Skeletal muscle satellite cell (primary cell): Measurements from ENCODE around the gene C19orf67.
A peak's percentile ranks its signal among the peaks of the same experiment; 100 is the strongest.

Experiments
- H3K27me3 ChIP-seq: 2 replicates; pipeline ENCODE4 v1.7.0; 2013; ENCODE audit warnings: low read length; ENCODE audit not compliant: control insufficient read depth, insufficient read depth
- H3K36me3 ChIP-seq: 2 replicates; pipeline ENCODE4 v1.7.0; 2013; ENCODE audit warnings: mild to moderate bottlenecking, control low read depth, low read length; ENCODE audit not compliant: insufficient read depth
- H3K4me1 ChIP-seq: 2 replicates; pipeline ENCODE4 v1.7.0; 2013; ENCODE audit warnings: low read length; ENCODE audit not compliant: control insufficient read depth, insufficient read depth
- H3K4me2 ChIP-seq: 2 replicates; pipeline ENCODE4 v1.7.0; 2013; ENCODE audit warnings: mild to moderate bottlenecking, low read length
- H3K4me3 ChIP-seq: 2 replicates; pipeline ENCODE4 v1.7.0; 2013; ENCODE audit warnings: low read length
- H3K9ac ChIP-seq: 2 replicates; pipeline ENCODE4 v1.7.0; 2013; ENCODE audit warnings: mild to moderate bottlenecking, low read depth, low read length, moderate library complexity
- H3K9me3 ChIP-seq: replicated peaks from 2 replicates; pipeline ENCODE4 v1.7.0; 2013; ENCODE audit warnings: mild to moderate bottlenecking, control low read depth, low read length

C19orf67 gene

GRCh38 chr19:14091081-14091812, 5.7 kb upstream of the C19orf67 start:
- Histone ChIP-seq H3K36me3 (peaks cover 17% of the 10 kb centered on the region), H3K9ac (peak overlapping the region; percentile 90), H3K9me3 (peaks cover 9% of the 10 kb centered on the region), H3K27me3 (no peaks in the 10 kb centered on the region), H3K4me3 (peak overlapping the region; percentile 95), H3K4me2 (peak overlapping the region; percentile 100), H3K4me1 (peaks cover 14% of the 10 kb centered on the region)

- Histone ChIP-seq H3K4me3 (peak within 1 kb of the TSS; percentile 95), H3K9me3 (peaks cover 9% of the 10 kb centered on the region), H3K27me3 (no peaks in the 10 kb centered on the region), H3K4me2 (peak within 1 kb of the TSS; percentile 100), H3K36me3 (peaks cover 17% of the 10 kb centered on the region), H3K9ac (peak within 1 kb of the TSS; percentile 90), H3K4me1 (peaks cover 14% of the 10 kb centered on the region)
Observed at GRCh38 chr19:14090509-14091080, 5.0 kb upstream of the C19orf67 start, which contains the start of gene SAMD1. Gene SAMD1, minus strand, starts transcription at chr19:14090751.

GRCh38 chr19:14089662-14090508, 4.3 kb upstream of the C19orf67 start:
- Histone ChIP-seq H3K4me1 (peaks cover 14% of the 10 kb centered on the region), H3K36me3 (peaks cover 17% of the 10 kb centered on the region), H3K9me3 (peaks cover 9% of the 10 kb centered on the region), H3K27me3 (no peaks in the 10 kb centered on the region), H3K4me3 (peak overlapping the region; percentile 72), H3K4me2 (peak overlapping the region; percentile 87), H3K9ac (peak overlapping the region; percentile 50)

- Histone ChIP-seq H3K27me3 (no peaks in the 10 kb centered on the region), H3K4me2 (peak overlapping the region; percentile 87), H3K4me3 (peak overlapping the region; percentile 72), H3K4me1 (peaks cover 14% of the 10 kb centered on the region), H3K36me3 (peaks cover 17% of the 10 kb centered on the region), H3K9me3 (peaks cover 9% of the 10 kb centered on the region), H3K9ac (peak overlapping the region; percentile 45)
Observed at GRCh38 chr19:14089412-14089661, 3.8 kb upstream of the C19orf67 start.

- peaks cover 17% of the 10 kb centered on the region for H3K36me3 ChIP-seq
- H3K4me3 ChIP-seq = peak overlapping the region; percentile 72
- peak overlapping the region; percentile 87 for H3K4me2 ChIP-seq
- H3K9ac ChIP-seq = peak overlapping the region; percentile 45
- peaks cover 9% of the 10 kb centered on the region for H3K9me3 ChIP-seq
- no peaks in the 10 kb centered on the region for H3K27me3 ChIP-seq
- H3K4me1 ChIP-seq = peaks cover 14% of the 10 kb centered on the region
Observed at GRCh38 chr19:14088634-14089411, 3.2 kb upstream of the C19orf67 start.

GRCh38 chr19:14086098-14086497, 515 bp upstream of the C19orf67 start:
- no peaks in the 10 kb centered on the region for H3K9me3 ChIP-seq
- no peak overlapping the region for H3K4me2 ChIP-seq
- no peaks in the 10 kb centered on the region for H3K27me3 ChIP-seq
- H3K36me3 ChIP-seq = peaks cover 14% of the 10 kb centered on the region
- H3K4me1 ChIP-seq = peaks cover 11% of the 10 kb centered on the region
- no peak overlapping the region for H3K9ac ChIP-seq
- H3K4me3 ChIP-seq = no peak overlapping the region

GRCh38 chr19:14082675-14082960, 3.0 kb downstream of the C19orf67 start:
- H3K9me3 ChIP-seq = no peaks in the 10 kb centered on the region
- H3K4me3 ChIP-seq = peak overlapping the region; percentile 86
- H3K27me3 ChIP-seq = no peaks in the 10 kb centered on the region
- H3K4me2 ChIP-seq = peak overlapping the region; percentile 99
- H3K9ac ChIP-seq = peak overlapping the region; percentile 88
- H3K4me1 ChIP-seq = peaks cover 11% of the 10 kb centered on the region
- peaks cover 3% of the 10 kb centered on the region for H3K36me3 ChIP-seq

- Histone ChIP-seq H3K9me3 (no peaks in the 10 kb centered on the region), H3K4me2 (peak overlapping the region; percentile 99)
Observed at GRCh38 chr19:14081797-14082674, 3.5 kb downstream of the C19orf67 start.

GRCh38 chr19:14080887-14081796, 4.4 kb downstream of the C19orf67 start:
- Histone ChIP-seq H3K9ac (peak overlapping the region; percentile 88), H3K9me3 (no peaks in the 10 kb centered on the region), H3K4me3 (peak overlapping the region; percentile 86)

More at GRCh38 chr19:14081797-14082674, 3.5 kb downstream of the C19orf67 start:
- Histone ChIP-seq H3K4me3 (peak overlapping the region; percentile 86), H3K4me1 (peaks cover 11% of the 10 kb centered on the region), H3K36me3 (peaks cover 3% of the 10 kb centered on the region), H3K9ac (peak overlapping the region; percentile 88), H3K27me3 (no peaks in the 10 kb centered on the region)

GRCh38 chr19:14078411-14078810, 7.2 kb downstream of the C19orf67 start:
- no peaks in the 10 kb centered on the region for H3K36me3 ChIP-seq
- no peak overlapping the region for H3K4me2 ChIP-seq
- peaks cover 26% of the 10 kb centered on the region for H3K4me1 ChIP-seq
- no peaks in the 10 kb centered on the region for H3K9me3 ChIP-seq
- H3K27me3 ChIP-seq = no peaks in the 10 kb centered on the region
- H3K4me3 ChIP-seq = no peak overlapping the region
- H3K9ac ChIP-seq = no peak overlapping the region

More at GRCh38 chr19:14080887-14081796, 4.4 kb downstream of the C19orf67 start:
- no peaks in the 10 kb centered on the region for H3K27me3 ChIP-seq
- peak overlapping the region; percentile 99 for H3K4me2 ChIP-seq
- peaks cover 11% of the 10 kb centered on the region for H3K4me1 ChIP-seq
- no peaks in the 10 kb centered on the region for H3K36me3 ChIP-seq
